Bronchus fibroblast of lung (primary cell): ENCODE results near the gene KCNJ16. TPM values are rescaled to one million over a fixed set of nuclear protein-coding genes. Genes with fewer than 3 reads are reported as not detected.

ENCODE experiments used
- total RNA-seq: library from RNA; depleted of rRNA; stranded (reverse); fragments of >200 nt; gene quantifications from 2 replicates; pipeline ENCODE4 v1.2.3, GENCODE V29; 2015

Gene KCNJ16
- total RNA-seq = not detected in 2 replicates

GRCh38 chr17:70074956-70075355, at the start of gene KCNJ16:
KCNJ16 (plus strand) TSS chr17:70075225; CDS start chr17:70132088, 56,863 bp downstream.

GRCh38 chr17:70168977-70169708, 94.1 kb downstream of the KCNJ16 start, which contains the start of gene KCNJ2:
KCNJ2 (plus strand) TSS chr17:70169532; CDS start chr17:70175040, 5,508 bp downstream.

Other genes starting within 250 kb of the KCNJ16 start
- 1.0 TPM in 2 replicates for gene KCNJ2, start 94.3 kb downstream of the KCNJ16 start, total RNA-seq